Fibroblast of skin of back (primary cell): ENCODE results near the gene ANKRD13A. TPM values are rescaled to one million over a fixed set of nuclear protein-coding genes. Genes with fewer than 3 reads are reported as not detected.

Source experiments
- DNase-seq: peaks from one replicate; pipeline ENCODE4 v3.0.0-alpha.2; 2013
- polyA plus RNA-seq, 2 experiments: library from polyadenylated mRNA; unstranded; fragments of 120-200 nt; gene quantifications; one replicate each; pipeline ENCODE4 v1.2.1, GENCODE V29; 2013; ENCODE audit not compliant: insufficient read length in 2 of 2

Gene ANKRD13A
- polyA plus RNA-seq (2013, experiment 1 of 2; ENCODE audit: insufficient read length) = 59.1 TPM
- polyA plus RNA-seq (2013, experiment 2 of 2; ENCODE audit: insufficient read length) = 56.1 TPM

GRCh38 chr12:109998904-109999648, at the start of gene ANKRD13A:
ANKRD13A (plus strand) TSS chr12:109999430; CDS start chr12:109999689, 259 bp downstream.
- DNase-seq = peak; percentile 94

GRCh38 chr12:109950625-109951024, 48.6 kb upstream of the ANKRD13A start:
- DNase-seq = no peak

GRCh38 chr12:109951136-109951535, 48.1 kb upstream of the ANKRD13A start:
- DNase-seq = peak; percentile 95

GRCh38 chr12:109951751-109952150, 47.5 kb upstream of the ANKRD13A start:
- peak; percentile 63 for DNase-seq

- DNase-seq = peak; percentile 8
Measured at GRCh38 chr12:109952160-109952858, 46.9 kb upstream of the ANKRD13A start.

GRCh38 chr12:109952873-109953272, 46.4 kb upstream of the ANKRD13A start:
- DNase-seq = no peak

- DNase-seq = no peak
Measured at GRCh38 chr12:109953656-109954055, 45.6 kb upstream of the ANKRD13A start.

- no peak for DNase-seq
Measured at GRCh38 chr12:109958374-109958773, 40.9 kb upstream of the ANKRD13A start.

- DNase-seq = no peak
Measured at GRCh38 chr12:109959411-109960093, 39.7 kb upstream of the ANKRD13A start.

- no peak for DNase-seq
Measured at GRCh38 chr12:109961201-109961600, 38.0 kb upstream of the ANKRD13A start.

- DNase-seq = no peak
Measured at GRCh38 chr12:109961612-109962011, 37.6 kb upstream of the ANKRD13A start.

GRCh38 chr12:109962398-109962797, 36.8 kb upstream of the ANKRD13A start:
- DNase-seq = no peak

GRCh38 chr12:109963330-109963729, 35.9 kb upstream of the ANKRD13A start:
- DNase-seq = no peak

GRCh38 chr12:109963743-109964429, 35.3 kb upstream of the ANKRD13A start:
- no peak for DNase-seq

- DNase-seq = no peak
Measured at GRCh38 chr12:109966546-109966945, 32.7 kb upstream of the ANKRD13A start.

- DNase-seq = no peak
Measured at GRCh38 chr12:109967383-109968031, 31.7 kb upstream of the ANKRD13A start.

- no peak for DNase-seq
Measured at GRCh38 chr12:109968032-109968420, 31.2 kb upstream of the ANKRD13A start.

GRCh38 chr12:109968801-109969200, 30.4 kb upstream of the ANKRD13A start:
- DNase-seq = no peak

GRCh38 chr12:109972821-109973220, 26.4 kb upstream of the ANKRD13A start:
- DNase-seq = no peak

- DNase-seq = no peak
Measured at GRCh38 chr12:109981311-109981710, 17.9 kb upstream of the ANKRD13A start.

GRCh38 chr12:109982210-109982609, 17.0 kb upstream of the ANKRD13A start:
- DNase-seq = peak; percentile 62
